Measurements from ENCODE around the gene FAM9C.

FAM9C gene

GRCh38 chrX:12991575-12991974 is 52.8 kb downstream of the FAM9C start:
- TF ChIP-seq GATA3 (IDR thresholded peaks at IDR 0.05; ENCODE audit: low read depth, low read length) = no peak
- TF ChIP-seq GATA2 (IDR thresholded peaks at IDR 0.05; ENCODE audit: low read depth, low read length) = no peak

- TF ChIP-seq GATA3 (IDR thresholded peaks at IDR 0.05; ENCODE audit: low read depth, low read length) = no peak
- no peak for TF ChIP-seq GATA2 (IDR thresholded peaks at IDR 0.05; ENCODE audit: low read depth, low read length)
These were observed 55.0 kb downstream of the FAM9C start for GRCh38 chrX:12989461-12989860.

- no peak for TF ChIP-seq GATA3 (IDR thresholded peaks at IDR 0.05; ENCODE audit: low read depth, low read length)
- no peak for TF ChIP-seq GATA2 (IDR thresholded peaks at IDR 0.05; ENCODE audit: low read depth, low read length)
These were observed 55.6 kb downstream of the FAM9C start for GRCh38 chrX:12988797-12989196.

- TF ChIP-seq GATA2 (IDR thresholded peaks at IDR 0.05; ENCODE audit: low read depth, low read length) = no peak
- TF ChIP-seq GATA3 (IDR thresholded peaks at IDR 0.05; ENCODE audit: low read depth, low read length) = no peak
These were observed 56.4 kb downstream of the FAM9C start for GRCh38 chrX:12987900-12988594.

GRCh38 chrX:12987340-12987739 is 57.1 kb downstream of the FAM9C start:
- TF ChIP-seq GATA3 (IDR thresholded peaks at IDR 0.05; ENCODE audit: low read depth, low read length) (no peak), GATA2 (IDR thresholded peaks at IDR 0.05; ENCODE audit: low read depth, low read length) (no peak)

GRCh38 chrX:12986886-12987285 is 57.5 kb downstream of the FAM9C start:
- TF ChIP-seq GATA3 (IDR thresholded peaks at IDR 0.05; ENCODE audit: low read depth, low read length) = no peak
- no peak for TF ChIP-seq GATA2 (IDR thresholded peaks at IDR 0.05; ENCODE audit: low read depth, low read length)

GRCh38 chrX:12986164-12986779 is 58.1 kb downstream of the FAM9C start:
- no peak for TF ChIP-seq GATA3 (IDR thresholded peaks at IDR 0.05; ENCODE audit: low read depth, low read length)
- no peak for TF ChIP-seq GATA2 (IDR thresholded peaks at IDR 0.05; ENCODE audit: low read depth, low read length)
